GM19372 (cell line): ENCODE measurements around the gene STEEP1.
"Not testable (repeated sequence)": the region's sequence is repeated elsewhere in the genome, so short reads cannot be mapped to it uniquely, and the experiment has no call there.

Source experiments
- ATAC-seq: cut with Tn5 transposase; IDR thresholded peaks from one replicate; pipeline ENCODE4 v1.9.1; 2021; ENCODE audit warnings: mild to moderate bottlenecking, low read depth, moderate library complexity; ENCODE audit not compliant: unreplicated experiment

Gene STEEP1

DNA sequence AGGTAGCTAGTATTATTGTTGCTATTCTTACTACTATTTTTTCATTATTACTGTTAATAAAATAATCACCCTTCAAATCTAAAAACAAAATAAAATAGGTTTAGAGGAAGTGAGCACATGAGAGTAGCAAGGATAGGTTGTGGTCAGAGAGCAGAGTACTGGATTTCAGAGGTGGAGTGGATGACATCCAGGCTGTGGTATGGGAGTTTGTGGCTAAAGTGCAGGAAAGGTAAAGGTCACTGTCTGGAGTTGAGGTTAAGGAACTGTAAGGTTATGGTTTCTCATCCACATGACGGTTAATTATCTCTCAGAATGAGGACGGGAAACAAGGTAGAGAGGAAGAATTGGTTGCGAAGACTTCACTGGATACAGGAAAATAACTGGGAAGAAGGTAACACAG, 27.7 kb downstream of the STEEP1 start:
- ATAC-seq = no peak

DNA sequence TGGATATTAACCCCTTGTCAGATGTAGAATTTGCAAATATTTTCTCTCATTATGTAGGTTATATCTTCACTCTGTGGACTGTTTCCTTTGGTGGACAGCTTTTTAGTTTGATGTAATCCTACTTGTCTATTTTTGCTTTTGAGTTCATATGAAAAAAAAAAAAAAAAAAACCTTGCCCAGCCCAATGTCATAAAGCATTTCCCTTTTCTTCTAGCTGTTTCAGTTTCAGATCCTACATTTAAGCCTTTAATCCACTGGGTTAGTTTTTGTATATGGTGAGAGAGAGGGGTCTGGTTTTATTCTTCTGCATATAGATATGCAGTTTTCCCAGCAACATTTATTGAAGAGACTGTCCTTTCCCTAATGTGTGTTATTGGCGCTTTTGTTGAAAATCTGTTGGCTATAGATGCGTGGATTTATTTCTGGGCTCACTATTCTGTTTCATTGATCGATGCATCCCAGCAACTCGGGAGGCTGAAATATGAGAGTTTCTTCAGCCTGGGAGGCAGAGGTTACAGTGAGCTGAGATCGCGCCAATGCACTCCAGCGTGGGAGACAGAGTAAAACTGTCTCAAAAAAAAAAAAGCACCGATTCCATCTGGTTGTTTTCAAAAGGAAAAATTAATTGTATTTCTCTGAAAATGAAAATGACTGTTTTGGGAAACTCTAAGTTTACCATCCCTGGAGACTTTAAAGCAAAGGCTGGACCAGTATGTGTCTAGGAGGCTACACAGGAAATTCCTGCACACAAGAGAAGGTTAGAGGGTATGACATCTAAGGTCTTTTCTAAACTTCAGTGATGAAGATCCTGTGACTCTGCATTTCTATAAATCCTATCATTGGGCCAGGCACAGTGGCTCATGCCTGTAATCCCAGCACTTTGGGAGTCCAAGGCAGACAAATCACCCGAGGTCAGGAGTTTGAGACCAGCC, 35.6 kb downstream of the STEEP1 start:
- ATAC-seq = no peak

GRCh38 chrX:119523664-119524184, 41.5 kb downstream of the STEEP1 start:
- ATAC-seq = no peak

GRCh38 chrX:119521246-119521645, 44.0 kb downstream of the STEEP1 start:
- ATAC-seq = no peak

DNA sequence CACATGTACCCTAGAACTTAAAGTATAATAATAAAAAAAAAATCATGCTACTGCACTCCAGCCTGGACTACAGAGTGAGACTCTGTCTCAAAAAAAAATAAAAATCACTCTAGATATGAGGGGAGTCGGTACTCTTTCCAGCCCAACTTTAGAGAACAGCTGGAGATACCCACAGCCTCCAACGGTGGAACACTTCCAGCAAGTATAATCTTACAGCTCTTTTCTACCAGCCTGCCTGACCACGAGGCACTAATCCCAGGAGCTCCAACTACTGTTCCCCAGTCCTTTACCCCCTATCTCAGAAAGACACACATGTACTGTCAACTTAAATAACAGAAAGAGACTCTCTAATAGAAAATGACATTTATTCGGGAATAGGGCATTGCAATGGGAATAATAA, 46.8 kb downstream of the STEEP1 start:
- ATAC-seq = no peak

DNA sequence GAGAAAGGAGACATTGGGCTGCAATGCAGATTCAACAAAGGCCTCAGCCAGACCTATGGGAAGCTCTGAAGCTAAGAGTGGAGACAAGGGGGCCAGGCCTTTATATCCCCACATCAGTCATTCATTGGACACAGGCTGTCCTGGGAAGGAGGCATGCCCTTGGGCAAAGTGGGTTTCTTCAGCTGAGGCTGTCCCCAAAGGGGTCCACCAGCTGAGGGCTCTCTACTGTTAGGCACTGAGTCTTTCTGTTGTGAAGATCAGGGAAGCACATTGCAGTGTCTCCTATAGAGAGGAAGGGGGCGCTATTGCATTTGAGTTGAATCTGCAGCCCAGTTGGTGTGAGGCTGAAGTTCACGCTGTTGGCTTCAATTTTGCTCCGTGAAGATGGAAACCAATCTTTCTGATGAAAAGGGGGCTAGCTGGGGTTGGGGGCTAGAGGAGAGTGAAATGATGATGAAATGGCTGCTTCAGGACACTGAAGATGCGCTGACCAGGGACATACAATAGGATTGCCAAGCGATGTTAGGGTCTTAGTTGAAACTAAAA, 49.0 kb downstream of the STEEP1 start:
- peak; percentile 87 for ATAC-seq

- ATAC-seq = peak; percentile 70
Observed at GRCh38 chrX:119512146-119512800, 52.9 kb downstream of the STEEP1 start.

- ATAC-seq = no peak
Observed at GRCh38 chrX:119507206-119507605, 58.0 kb downstream of the STEEP1 start.

- no peak for ATAC-seq
Observed at GRCh38 chrX:119505945-119506344, 59.3 kb downstream of the STEEP1 start.

DNA sequence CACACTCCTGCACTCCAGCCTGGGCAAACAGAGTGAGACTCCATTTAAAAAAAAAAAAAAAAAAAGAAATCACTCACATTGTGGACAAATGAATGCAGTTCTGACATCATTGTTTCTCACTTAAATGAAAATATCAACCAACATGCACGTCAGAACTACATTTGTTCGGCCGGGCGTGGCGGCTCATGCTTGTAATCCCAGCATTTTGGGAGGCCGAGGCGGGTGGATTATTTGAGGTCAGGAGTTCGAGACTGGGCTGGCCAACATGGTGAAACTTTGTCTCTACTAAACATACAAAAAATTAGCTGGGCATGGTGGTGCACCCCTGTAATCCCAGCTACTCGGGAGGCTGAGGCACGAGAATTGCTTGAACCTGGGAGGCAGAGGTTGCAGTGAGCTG, 60.1 kb downstream of the STEEP1 start:
- not testable (repeated sequence) for ATAC-seq

DNA sequence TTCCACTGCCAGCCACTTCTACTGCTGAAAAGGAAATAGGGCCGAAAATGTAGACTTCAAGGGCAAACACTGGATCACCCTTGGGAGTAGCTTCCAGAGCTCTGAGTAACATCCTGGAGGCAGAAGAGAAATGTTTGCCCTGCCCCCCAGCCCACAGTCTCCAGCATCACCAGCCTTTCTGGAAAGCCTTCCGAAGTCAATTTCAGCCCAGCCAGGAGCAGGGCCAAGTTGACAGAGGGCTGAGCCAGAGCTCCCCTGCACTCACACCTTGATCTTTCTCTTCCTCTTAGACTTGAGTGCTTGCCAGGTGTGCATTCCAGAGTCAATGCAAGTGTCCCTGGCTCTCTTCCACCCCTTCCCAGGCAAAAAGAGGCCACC, 61.7 kb downstream of the STEEP1 start:
- ATAC-seq = no peak

- no peak for ATAC-seq
Observed at GRCh38 chrX:119502727-119503483, 62.3 kb downstream of the STEEP1 start.

- ATAC-seq = no peak
Observed at GRCh38 chrX:119501511-119502148, 63.6 kb downstream of the STEEP1 start.

- no peak for ATAC-seq
Observed at GRCh38 chrX:119500061-119500800, 65.0 kb downstream of the STEEP1 start.

DNA sequence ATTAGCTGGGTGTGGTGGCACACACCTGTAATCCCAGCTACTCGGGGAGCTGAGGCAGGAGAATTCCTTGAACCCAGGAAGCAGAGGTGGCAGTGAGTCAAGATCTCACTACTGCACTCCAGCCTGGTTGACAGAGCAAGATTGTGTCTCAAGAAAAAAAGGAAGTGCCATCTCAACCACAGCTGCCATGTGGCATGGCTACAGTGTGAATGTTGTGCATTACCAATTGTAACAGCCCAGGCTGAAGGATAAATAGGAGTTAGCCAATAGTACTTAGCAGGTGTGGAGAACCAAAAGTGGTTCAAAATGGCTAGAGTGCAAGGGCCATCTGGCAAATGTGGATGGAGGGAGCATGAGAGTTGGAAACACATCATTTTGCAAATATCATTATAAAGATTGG, 68.0 kb downstream of the STEEP1 start:
- ATAC-seq = no peak

DNA sequence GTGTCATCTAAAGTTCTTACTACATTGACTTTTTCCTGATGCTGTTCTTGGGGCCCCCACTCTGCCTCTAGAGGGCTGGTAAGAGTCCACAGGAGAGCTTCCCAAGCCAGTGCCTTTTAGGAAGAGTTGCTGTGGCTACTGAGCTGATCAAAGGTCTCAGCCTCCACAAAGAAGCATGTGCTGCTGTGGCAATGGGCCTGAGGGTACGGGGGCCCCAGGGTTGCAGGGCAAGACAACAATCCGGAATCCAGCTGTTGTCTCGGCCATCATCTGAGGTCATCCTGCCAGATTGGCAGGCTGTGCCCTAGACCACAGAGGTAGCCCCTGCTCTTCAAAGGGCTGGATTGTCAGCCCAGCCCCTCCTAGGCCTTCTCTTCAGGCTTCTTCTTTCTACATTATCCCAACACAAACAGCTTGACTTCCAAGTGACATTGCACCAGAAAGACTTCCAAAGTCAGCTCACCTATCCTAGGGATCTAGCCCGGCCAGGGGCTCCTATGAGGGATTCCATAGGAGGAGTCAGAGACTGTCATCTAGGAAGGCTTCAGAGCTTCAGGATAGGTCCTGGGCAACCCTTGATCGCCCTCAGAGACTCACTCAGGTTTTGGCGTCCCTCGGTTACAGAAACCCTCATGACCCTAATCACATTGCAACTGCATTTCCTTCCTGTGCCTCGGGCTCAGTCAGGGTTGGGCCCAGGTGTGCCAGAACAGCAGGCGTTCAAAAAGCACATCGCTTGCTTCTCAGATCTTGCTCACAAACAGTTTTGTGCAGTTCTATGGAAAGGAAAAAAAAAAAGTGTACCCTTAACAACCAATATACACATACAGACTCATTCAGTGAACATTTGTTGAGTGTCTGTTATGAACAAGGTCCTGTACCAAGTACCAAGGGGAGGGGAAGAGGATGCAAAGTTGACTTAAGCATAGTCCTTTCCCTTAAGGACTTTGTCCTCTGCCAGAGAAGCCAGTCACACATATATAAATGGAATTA, 69.2 kb downstream of the STEEP1 start:
- ATAC-seq = no peak

- ATAC-seq = not testable (repeated sequence)
Observed at GRCh38 chrX:119493851-119494495, 71.2 kb downstream of the STEEP1 start.

DNA sequence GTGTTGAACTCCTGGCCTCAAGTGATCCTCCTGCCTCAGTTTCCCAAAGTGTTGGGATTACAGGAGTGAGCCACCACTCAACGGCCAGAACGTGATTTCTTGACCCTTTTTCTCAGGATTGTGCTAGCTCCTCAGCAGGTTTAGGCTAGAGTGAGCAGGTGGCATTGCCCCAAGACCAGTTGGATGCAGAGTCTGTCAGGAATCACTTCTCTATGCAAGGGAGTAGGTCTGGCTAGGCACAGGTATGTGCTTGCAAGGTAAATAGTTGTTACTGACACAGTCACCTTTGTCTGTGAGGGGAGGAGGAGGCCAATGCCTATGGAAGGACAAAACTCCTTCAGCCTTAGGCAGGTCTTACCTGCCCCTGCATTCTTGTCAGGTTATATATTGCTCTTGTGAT, 72.7 kb downstream of the STEEP1 start:
- no peak for ATAC-seq
